GM18498 (cell line): Measurements from ENCODE around the gene CTAGE6.
"Not testable (repeated sequence)": the region's sequence is repeated elsewhere in the genome, so short reads cannot be mapped to it uniquely, and the experiment has no call there.

Experiments
- ATAC-seq: cut with Tn5 transposase; IDR thresholded peaks from one replicate; pipeline ENCODE4 v1.9.1; 2021; ENCODE audit warnings: mild to moderate bottlenecking, moderate library complexity; ENCODE audit not compliant: unreplicated experiment

The CTAGE6 gene

DNA sequence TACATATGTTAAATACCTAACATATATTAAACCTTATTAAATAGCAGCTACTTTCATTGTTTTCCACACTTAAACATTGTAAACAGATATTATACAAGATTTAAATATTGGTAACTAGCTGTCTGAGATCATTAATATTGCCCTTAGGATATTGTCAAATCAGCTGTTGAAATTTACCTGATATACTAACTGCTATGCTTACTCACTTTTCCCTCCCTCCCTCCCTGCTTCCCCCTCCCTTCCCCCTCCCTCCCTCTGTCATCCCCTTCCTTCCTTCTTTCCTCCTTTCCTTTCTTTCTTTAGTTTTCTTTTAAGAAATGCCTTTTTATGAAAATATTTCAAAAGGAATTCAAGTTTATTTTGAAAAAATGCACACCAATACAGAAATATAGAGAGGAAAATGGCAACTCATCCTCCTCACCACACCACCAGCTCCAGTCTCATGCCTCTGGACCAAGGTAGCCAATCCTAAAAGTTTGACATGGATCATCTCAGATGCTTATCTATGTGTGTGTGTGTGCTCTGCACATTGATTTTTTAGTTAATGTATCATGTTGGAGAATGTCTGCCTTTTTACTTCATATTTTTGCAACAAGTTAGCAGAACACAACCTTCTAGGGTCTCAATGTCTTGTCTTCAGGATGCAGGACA is 41.8 kb downstream of the CTAGE6 start:
- ATAC-seq = not testable (repeated sequence)

DNA sequence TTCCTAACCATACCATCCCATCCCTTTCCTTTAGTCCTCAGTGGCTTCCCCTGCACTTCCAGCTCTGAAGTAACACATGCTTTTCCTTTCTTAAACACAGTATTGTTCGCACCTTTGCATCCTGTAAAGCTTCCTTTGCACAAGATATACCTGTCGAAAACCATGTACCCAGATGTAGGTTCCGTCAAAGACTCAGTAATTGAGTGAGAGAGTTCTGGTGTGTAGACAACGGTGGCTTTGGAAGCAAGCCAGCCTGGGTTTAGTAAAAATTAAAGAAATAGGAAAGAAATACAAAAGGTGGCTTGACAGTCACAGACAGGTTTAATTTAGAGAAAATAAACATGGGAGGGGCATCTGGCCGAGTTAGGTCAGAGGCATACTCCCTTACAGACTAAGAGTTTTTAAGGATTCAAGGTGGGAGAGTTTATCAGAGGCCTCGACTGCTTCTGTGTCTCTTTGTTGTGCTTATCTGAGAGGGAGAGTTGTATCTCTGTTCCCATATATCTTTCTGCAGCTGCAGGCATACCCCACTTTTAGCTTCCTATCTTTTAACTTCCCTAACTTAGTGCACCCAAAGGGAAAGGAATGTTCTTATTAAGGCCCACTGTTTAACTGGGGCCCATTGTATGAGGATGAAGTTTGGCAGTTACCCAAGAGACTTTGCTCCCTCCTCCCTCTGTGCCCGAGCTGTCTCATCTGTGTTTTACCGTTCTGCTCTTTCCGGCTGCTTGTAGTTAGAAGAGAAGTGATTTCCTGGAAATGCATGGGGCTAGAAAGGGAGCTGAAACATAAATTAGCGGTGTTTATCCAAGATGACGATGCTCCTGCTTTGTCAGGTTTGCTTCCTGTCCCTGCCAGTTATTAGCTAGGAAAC is 42.7 kb downstream of the CTAGE6 start:
- ATAC-seq = not testable (repeated sequence)

DNA sequence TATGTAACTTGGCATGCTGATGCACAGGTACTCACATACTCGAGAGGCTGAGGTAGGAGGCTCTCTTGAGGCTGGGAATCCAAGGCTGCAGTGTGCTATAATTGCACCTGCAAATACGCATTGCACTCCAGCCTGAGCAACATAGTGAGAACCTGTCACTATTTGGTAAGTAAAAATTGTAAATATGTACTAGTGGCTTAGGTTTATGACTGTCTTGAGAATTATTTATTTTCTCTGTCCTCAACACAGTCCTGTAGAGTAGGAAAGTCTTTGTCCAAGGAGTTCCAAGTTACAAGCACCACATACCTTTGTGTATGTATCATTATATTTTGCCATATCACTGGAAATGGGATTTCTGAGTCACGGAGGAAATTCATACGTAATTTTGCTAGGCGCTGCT is 45.1 kb downstream of the CTAGE6 start:
- ATAC-seq = not testable (repeated sequence)

DNA sequence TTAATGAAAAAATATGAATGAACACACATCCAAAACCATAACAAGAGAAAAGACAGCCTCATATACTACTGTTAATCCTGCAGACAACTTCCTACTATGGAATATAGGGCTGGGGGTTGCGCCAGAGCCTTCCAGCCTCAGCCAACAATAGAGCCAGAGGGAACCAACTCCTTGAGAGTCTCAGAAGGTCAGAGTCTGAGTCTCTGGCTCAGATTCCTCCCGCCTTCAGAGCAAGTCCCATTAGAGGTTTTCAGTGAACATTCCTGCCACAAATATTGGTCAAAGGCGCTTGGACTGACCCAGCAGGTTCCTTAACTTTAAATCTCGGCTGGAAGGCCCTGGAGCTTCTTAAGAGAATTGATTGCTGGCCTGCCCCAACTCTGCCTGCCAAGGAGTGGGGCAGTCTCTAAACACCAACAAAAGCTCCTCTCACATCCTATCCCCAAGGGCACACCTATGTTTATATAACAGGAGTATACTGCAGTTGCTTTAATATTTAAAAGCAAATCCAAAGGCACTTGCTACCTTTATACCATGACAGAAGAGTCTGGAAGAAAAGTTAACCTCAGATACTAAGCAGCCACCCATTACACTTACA is 45.7 kb downstream of the CTAGE6 start:
- ATAC-seq = not testable (repeated sequence)

DNA sequence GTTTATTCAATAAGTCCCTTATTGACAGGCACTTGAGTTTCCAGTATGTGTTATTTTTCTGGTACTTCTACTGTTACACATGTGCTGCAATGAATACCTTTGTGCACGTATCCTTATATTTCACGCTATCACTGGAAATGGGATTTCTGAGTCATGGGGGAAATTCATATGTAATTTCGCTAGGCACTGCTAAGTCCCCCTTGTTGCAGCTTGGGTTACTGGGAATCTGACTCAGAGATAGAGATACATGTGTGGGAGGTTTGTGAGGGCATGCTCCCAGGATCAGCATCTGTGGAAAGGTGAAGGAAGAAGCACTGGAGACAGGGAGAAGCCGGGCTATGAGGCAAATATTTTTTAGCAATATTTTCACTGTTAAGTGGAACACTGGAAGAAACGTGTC is 47.6 kb downstream of the CTAGE6 start:
- ATAC-seq = not testable (repeated sequence)
